ENCODE data around the gene TBCD.
A peak's percentile ranks its signal among the peaks of the same experiment; 100 is the strongest.
"Not testable (repeated sequence)": the region's sequence is repeated elsewhere in the genome, so short reads cannot be mapped to it uniquely, and the experiment has no call there.

TBCD gene

GRCh38 chr17:82980632-82981031 is 228.8 kb downstream of the TBCD start:
- in situ Hi-C loops (cut with MboI; ENCODE audit: low sequenced_read_pairs, unreplicated experiment), result no loop called here
- TF ChIP-seq CTCF (IDR thresholded peaks at IDR 0.05; ENCODE audit: borderline replicate concordance, control extremely low read depth, extremely low read depth, insufficient read depth, missing control alignments), result no peak
- DNase-seq (ENCODE audit: low spot score), result peak; percentile 15

- TF ChIP-seq CTCF (IDR thresholded peaks at IDR 0.05; ENCODE audit: borderline replicate concordance, control extremely low read depth, extremely low read depth, insufficient read depth, missing control alignments), result no peak
- peak; percentile 14 for DNase-seq (ENCODE audit: low spot score)
- in situ Hi-C loops (cut with MboI; ENCODE audit: low sequenced_read_pairs, unreplicated experiment), result no loop called here
These were observed 229.4 kb downstream of the TBCD start for GRCh38 chr17:82981141-82981730.

GRCh38 chr17:82983510-82984248 is 231.8 kb downstream of the TBCD start:
- no peak for DNase-seq (ENCODE audit: low spot score)
- TF ChIP-seq CTCF (IDR thresholded peaks at IDR 0.05; ENCODE audit: borderline replicate concordance, control extremely low read depth, extremely low read depth, insufficient read depth, missing control alignments), result no peak
- in situ Hi-C loops (cut with MboI; ENCODE audit: low sequenced_read_pairs, unreplicated experiment), result no loop called here

- in situ Hi-C loops (cut with MboI; ENCODE audit: low sequenced_read_pairs, unreplicated experiment); DNase-seq (ENCODE audit: low spot score): not testable (repeated sequence)
These were observed 232.4 kb downstream of the TBCD start for GRCh38 chr17:82984249-82984617.

- peak; percentile 13 for DNase-seq (ENCODE audit: low spot score)
- no peak for TF ChIP-seq CTCF (IDR thresholded peaks at IDR 0.05; ENCODE audit: borderline replicate concordance, control extremely low read depth, extremely low read depth, insufficient read depth, missing control alignments)
- in situ Hi-C loops (cut with MboI; ENCODE audit: low sequenced_read_pairs, unreplicated experiment), result no loop called here
These were observed 233.0 kb downstream of the TBCD start for GRCh38 chr17:82984751-82985427.

GRCh38 chr17:82985428-82985805 is 233.6 kb downstream of the TBCD start:
- no peak for TF ChIP-seq CTCF (IDR thresholded peaks at IDR 0.05; ENCODE audit: borderline replicate concordance, control extremely low read depth, extremely low read depth, insufficient read depth, missing control alignments)
- in situ Hi-C loops (cut with MboI; ENCODE audit: low sequenced_read_pairs, unreplicated experiment), result no loop called here
- DNase-seq (ENCODE audit: low spot score), result no peak

GRCh38 chr17:82985973-82986372 is 234.1 kb downstream of the TBCD start:
- in situ Hi-C loops (cut with MboI; ENCODE audit: low sequenced_read_pairs, unreplicated experiment), result no loop called here
- DNase-seq (ENCODE audit: low spot score), result peak; percentile 54
- no peak for TF ChIP-seq CTCF (IDR thresholded peaks at IDR 0.05; ENCODE audit: borderline replicate concordance, control extremely low read depth, extremely low read depth, insufficient read depth, missing control alignments)

- DNase-seq (ENCODE audit: low spot score); in situ Hi-C loops (cut with MboI; ENCODE audit: low sequenced_read_pairs, unreplicated experiment): not testable (repeated sequence)
These were observed 237.2 kb downstream of the TBCD start for GRCh38 chr17:82989051-82989450.

Data from GM13976 (cell line).